ENCODE measurements around the gene MPIG6B.
A peak's percentile ranks its signal among the peaks of the same experiment; 100 is the strongest.

The MPIG6B gene

GRCh38 chr6:31739639-31740396 is 16.6 kb downstream of the MPIG6B start, which contains the start of gene MSH5:
TSS of gene MSH5 (plus strand) at chr6:31740005. CDS start at chr6:31740467, 462 bp downstream.
- peak; percentile 92 for DNase-seq

GRCh38 chr6:31740397-31741223 is 17.4 kb downstream of the MPIG6B start:
- no peak for DNase-seq

- no peak for DNase-seq
Observed at GRCh38 chr6:31741815-31742214, 18.6 kb downstream of the MPIG6B start.

- no peak for DNase-seq
Observed at GRCh38 chr6:31742894-31743293, 19.7 kb downstream of the MPIG6B start.

GRCh38 chr6:31744422-31744821 is 21.2 kb downstream of the MPIG6B start:
- no peak for DNase-seq

- no peak for DNase-seq
Observed at GRCh38 chr6:31749301-31750036, 26.3 kb downstream of the MPIG6B start.

- no peak for DNase-seq
Observed at GRCh38 chr6:31750411-31751022, 27.3 kb downstream of the MPIG6B start.

- DNase-seq, result no peak
Observed at GRCh38 chr6:31752739-31753319, 29.7 kb downstream of the MPIG6B start.

- DNase-seq, result no peak
Observed at GRCh38 chr6:31758281-31758680, 35.1 kb downstream of the MPIG6B start.

GRCh38 chr6:31760790-31761189 is 37.6 kb downstream of the MPIG6B start:
- DNase-seq, result no peak

- DNase-seq, result no peak
Observed at GRCh38 chr6:31761343-31761742, 38.2 kb downstream of the MPIG6B start.

GRCh38 chr6:31762356-31762755 is 39.2 kb downstream of the MPIG6B start, which contains the start of gene SAPCD1:
TSS of gene SAPCD1 (plus strand) at chr6:31762656. CDS start at chr6:31763055, 399 bp downstream.
- DNase-seq, result no peak

GRCh38 chr6:31762878-31763618 is 39.9 kb downstream of the MPIG6B start:
- DNase-seq, result no peak

- DNase-seq, result no peak
Observed at GRCh38 chr6:31763619-31763940, 40.4 kb downstream of the MPIG6B start.

- no peak for DNase-seq
Observed at GRCh38 chr6:31764198-31764597, 41.0 kb downstream of the MPIG6B start.

- DNase-seq, result no peak
Observed at GRCh38 chr6:31765559-31765909, 42.4 kb downstream of the MPIG6B start.

- DNase-seq, result no peak
Observed at GRCh38 chr6:31765910-31766794, 43.0 kb downstream of the MPIG6B start.

- DNase-seq, result no peak
Observed at GRCh38 chr6:31767096-31767645, 44.0 kb downstream of the MPIG6B start.

GRCh38 chr6:31768363-31769257 is 45.4 kb downstream of the MPIG6B start:
- DNase-seq, result no peak

Measured in activated T-cell treated with anti-CD3 and anti-CD28 coated beads, Interleukin-2, amount 50 U/mL, for 1 hour (primary cell).